ENCODE results near the gene TBC1D23. TPM values are rescaled to one million over a fixed set of nuclear protein-coding genes. Genes with fewer than 3 reads are reported as not detected.
"Not testable (repeated sequence)": the region's sequence is repeated elsewhere in the genome, so short reads cannot be mapped to it uniquely, and the experiment has no call there.

The TBC1D23 gene
- total and polyA plus RNA-seq, 9 of the 15 experiments (the other 6 are each of a cell fraction or from before 2014, with no cell fraction given): 23.4 to 85.8 (median 43.7) TPM

- TF ChIP-seq ZNF354B (CRISPR knock-in tag; IDR thresholded peaks at IDR 0.05) (no peak), RCOR1 (IDR thresholded peaks at IDR 0.05; ENCODE audit: borderline replicate concordance in 1 of 2, low read depth in 2 of 2, low read length in 2 of 2) (peak in 1 of 2 experiments; percentile 72; a peak in 1 of 4 replicates), NR2F6 (CRISPR knock-in tag; IDR thresholded peaks at IDR 0.05) (no peak), KLF10 (CRISPR knock-in tag; IDR thresholded peaks at IDR 0.05) (no peak), ESRRA (IDR thresholded peaks at IDR 0.05; ENCODE audit: borderline replicate concordance, low read depth) (no peak), ARNT (IDR thresholded peaks at IDR 0.05) (0 out of 4 replicates have a peak, but pooled peaks of 1 of the 2 experiments have one; percentile 44), HES1 (IDR thresholded peaks at IDR 0.05; ENCODE audit: low read depth) (peak; percentile 67; the same call in 1 of the 2 replicates)
- TF ChIP-seq, protein P1, sequence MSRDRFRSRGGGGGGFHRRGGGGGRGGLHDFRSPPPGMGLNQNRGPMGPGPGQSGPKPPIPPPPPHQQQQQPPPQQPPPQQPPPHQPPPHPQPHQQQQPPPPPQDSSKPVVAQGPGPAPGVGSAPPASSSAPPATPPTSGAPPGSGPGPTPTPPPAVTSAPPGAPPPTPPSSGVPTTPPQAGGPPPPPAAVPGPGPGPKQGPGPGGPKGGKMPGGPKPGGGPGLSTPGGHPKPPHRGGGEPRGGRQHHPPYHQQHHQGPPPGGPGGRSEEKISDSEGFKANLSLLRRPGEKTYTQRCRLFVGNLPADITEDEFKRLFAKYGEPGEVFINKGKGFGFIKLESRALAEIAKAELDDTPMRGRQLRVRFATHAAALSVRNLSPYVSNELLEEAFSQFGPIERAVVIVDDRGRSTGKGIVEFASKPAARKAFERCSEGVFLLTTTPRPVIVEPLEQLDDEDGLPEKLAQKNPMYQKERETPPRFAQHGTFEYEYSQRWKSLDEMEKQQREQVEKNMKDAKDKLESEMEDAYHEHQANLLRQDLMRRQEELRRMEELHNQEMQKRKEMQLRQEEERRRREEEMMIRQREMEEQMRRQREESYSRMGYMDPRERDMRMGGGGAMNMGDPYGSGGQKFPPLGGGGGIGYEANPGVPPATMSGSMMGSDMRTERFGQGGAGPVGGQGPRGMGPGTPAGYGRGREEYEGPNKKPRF (IDR thresholded peaks at IDR 0.05; ENCODE audit: low read depth, low read length): no peak
Observed at GRCh38 chr3:100335434-100335833, 74.6 kb downstream of the TBC1D23 start (continued).

- H3K27me3 ChIP-seq (ENCODE audit: control insufficient read depth in 2 of 2, insufficient read depth in 2 of 2, low read length in 2 of 2); CTCF ChIA-PET (ENCODE audit: low intra/inter-chr PET ratio); H3K9ac ChIP-seq (ENCODE audit: insufficient read depth in 1 of 2, low read depth in 2 of 2, low read length in 2 of 2); BruUV-seq (replicated peaks); H3K27ac ChIP-seq (ENCODE audit: extremely low read depth, low read depth, low read length); intact Hi-C loops (cut with micrococcal nuclease); H3K9me3 ChIP-seq (replicated peaks; ENCODE audit: control insufficient read depth, insufficient read depth, low read depth, low read length); DNase-seq (ENCODE audit: extremely low read depth in 1 of 4, low spot score in 3 of 4); H3K4me3 ChIP-seq; H4K20me1 ChIP-seq (replicated peaks; ENCODE audit: control insufficient read depth, insufficient read depth, low read length); FAIRE-seq; ATAC-seq; in situ Hi-C loops (cut with MboI); H3K79me2 ChIP-seq (ENCODE audit: control insufficient read depth, insufficient read depth, low read length); H3K9me1 ChIP-seq (ENCODE audit: control insufficient read depth, insufficient read depth, low read length); H3K4me2 ChIP-seq (ENCODE audit: insufficient read depth, low read length); H3K36me3 ChIP-seq (ENCODE audit: control insufficient read depth, insufficient read depth, low read length): not testable (repeated sequence)
- WGBS (ENCODE audit: insufficient coverage, low coverage, missing lambda C conversion rate): 73% methylated on average over 4 of the region's 10 CpGs
- POLR2A ChIA-PET: interaction anchor here (0.8 to 2.4 kb wide), 3 partner anchors 18 to 311 kb away, joined by 3 to 6 read pairs (median 4); partner anchors contain the start of genes LNP1 and TOMM70
- H2AFZ ChIP-seq (ENCODE audit: low read depth, low read length): peak overlapping the region; percentile 98; the same call in 1 of the 2 replicates
- peaks cover 9 to 14% of the 10 kb centered on the region in 2 experiments; a peak in 4 of 5 replicates for H3K4me1 ChIP-seq (replicated peaks in 1 of 2; ENCODE audit: control insufficient read depth in 2 of 2, insufficient read depth in 2 of 2, low read length in 2 of 2)
Observed at GRCh38 chr3:100336229-100336628, 75.4 kb downstream of the TBC1D23 start.

Measured in K562 (cell line).